Neural cell (in vitro differentiated cells): ENCODE results near the gene COMP. TPM values are rescaled to one million over a fixed set of nuclear protein-coding genes. Genes with fewer than 3 reads are reported as not detected.

ENCODE experiments used
- H2AFZ ChIP-seq: fragments of 200-600, 300-800 bp; sonication (generic), shearing (Covaris generic); 2 replicates; pipeline ENCODE4 v1.6.0; 2014; ENCODE audit warnings: low read depth, mild to moderate bottlenecking, antibody characterized with exemption, low read length, moderate library complexity
- H3F3A ChIP-seq: fragments of 200-600 bp; shearing (Covaris generic); 2 replicates; pipeline ENCODE4 v1.6.1; 2016; ENCODE audit warnings: mild to moderate bottlenecking, moderate library complexity, mixed read lengths, antibody characterized with exemption, low read length; ENCODE audit not compliant: insufficient read depth, poor library complexity, severe bottlenecking
- H3K27ac ChIP-seq: fragments of 200-600, 300-800 bp; sonication (generic), shearing (Covaris generic); 2 replicates; pipeline ENCODE4 v1.5.1; 2014; ENCODE audit warnings: mild to moderate bottlenecking, low read length, moderate library complexity
- H3K27me3 ChIP-seq: fragments of 300-800, 200-600 bp; sonication (generic), shearing (Covaris generic); 2 replicates; pipeline ENCODE4 v1.6.0; 2014; ENCODE audit warnings: mild to moderate bottlenecking, low read depth, low read length, moderate library complexity; ENCODE audit not compliant: insufficient read depth
- H3K36me3 ChIP-seq: fragments of 300-800, 200-600 bp; sonication (generic), shearing (Covaris generic); 2 replicates; pipeline ENCODE4 v1.5.1; 2014; ENCODE audit warnings: mild to moderate bottlenecking, antibody characterized with exemption, low read length, moderate library complexity; ENCODE audit not compliant: insufficient read depth
- H3K4me2 ChIP-seq: fragments of 300-800, 200-600 bp; sonication (generic), shearing (Covaris generic); 2 replicates; pipeline ENCODE4 v1.6.0; 2014; ENCODE audit warnings: mild to moderate bottlenecking, low read length
- H3K4me3 ChIP-seq: fragments of 300-800, 200-600 bp; sonication (generic), shearing (Covaris generic); 2 replicates; pipeline ENCODE4 v1.5.1; 2014; ENCODE audit warnings: mild to moderate bottlenecking, low read length, moderate library complexity
- H3K79me2 ChIP-seq: fragments of 200-600 bp; shearing (Covaris generic); replicated peaks from 2 replicates; pipeline ENCODE4 v1.6.0; 2014; ENCODE audit warnings: mild to moderate bottlenecking, low read length, moderate library complexity; ENCODE audit not compliant: insufficient read depth
- H3K9ac ChIP-seq: fragments of 300-800, 200-600 bp; sonication (generic), shearing (Covaris generic); 2 replicates; pipeline ENCODE4 v1.6.1; 2016; ENCODE audit warnings: mild to moderate bottlenecking, low read length, mixed read lengths
- H3K9me2 ChIP-seq: fragments of 200-600 bp; shearing (Covaris generic); 2 replicates; pipeline ENCODE4 v1.6.1; 2016; ENCODE audit warnings: mild to moderate bottlenecking, low read length, mixed read lengths; ENCODE audit not compliant: insufficient read depth
- H3K9me3 ChIP-seq: fragments of 200-600, 300-800 bp; sonication (generic), shearing (Covaris generic); 2 replicates; pipeline ENCODE4 v1.6.1; 2016; ENCODE audit warnings: mild to moderate bottlenecking, mixed run types, low read length, moderate library complexity, mixed read lengths
- H4K20me1 ChIP-seq: fragments of 200-600 bp; shearing (Covaris generic); 2 replicates; pipeline ENCODE4 v1.6.1; 2016; ENCODE audit warnings: mild to moderate bottlenecking, mixed run types; ENCODE audit not compliant: insufficient read depth
- EP300 ChIP-seq: fragments of 450-650 bp; conservative IDR thresholded peaks from 2 replicates; pipeline ENCODE4 v1.6.1; 2014; ENCODE audit warnings: antibody characterized with exemption, mild to moderate bottlenecking, moderate library complexity; ENCODE audit not compliant: poor library complexity, severe bottlenecking
- EZH2 ChIP-seq: fragments of 200-600, 300-800 bp; shearing (Covaris generic), sonication (generic); IDR thresholded peaks from 2 replicates; pipeline ENCODE4 v1.6.1; 2014; ENCODE audit warnings: antibody characterized with exemption, low read length, borderline replicate concordance, mild to moderate bottlenecking; ENCODE audit not compliant: insufficient read depth, poor library complexity, severe bottlenecking
- MXI1 ChIP-seq: fragments of 450-650 bp; conservative IDR thresholded peaks from 2 replicates; pipeline ENCODE4 v1.6.1; 2014; ENCODE audit warnings: antibody characterized with exemption, mild to moderate bottlenecking; ENCODE audit not compliant: poor library complexity, severe bottlenecking
- POLR2AphosphoS5 ChIP-seq: IDR thresholded peaks from 2 replicates; pipeline ENCODE4 v1.6.1; 2012
- RAD21 ChIP-seq: fragments of 450-650 bp; conservative IDR thresholded peaks from 2 replicates; pipeline ENCODE4 v1.6.1; 2014; ENCODE audit warnings: antibody characterized with exemption, mild to moderate bottlenecking, moderate library complexity
- SMC3 ChIP-seq: fragments of 450-650 bp; conservative IDR thresholded peaks from 2 replicates; pipeline ENCODE4 v1.6.1; 2014; ENCODE audit warnings: antibody characterized with exemption, mild to moderate bottlenecking, moderate library complexity; ENCODE audit not compliant: poor library complexity
- TAF1 ChIP-seq: IDR thresholded peaks from 2 replicates; pipeline ENCODE4 v1.6.1; 2012; ENCODE audit warnings: low read depth
- polyA plus RNA-seq: library from polyadenylated mRNA; depleted of rRNA; stranded (reverse); fragments of >200 nt; gene quantifications from 2 replicates; pipeline ENCODE4 v1.2.3, GENCODE V29; 2014
- TF ChIP-seq, protein P1 (sequence below): fragments of 450-650 bp; IDR thresholded peaks from 2 replicates; pipeline ENCODE4 v1.5.1; 2014; ENCODE audit warnings: antibody characterized with exemption, mild to moderate bottlenecking, moderate library complexity; ENCODE audit not compliant: poor library complexity, severe bottlenecking
- TF ChIP-seq, protein P2 (sequence below): IDR thresholded peaks from 2 replicates; pipeline ENCODE4 v1.6.1; 2012; ENCODE audit warnings: borderline replicate concordance

The COMP gene
- polyA plus RNA-seq, 1 donor from 2014 or later, result not detected

GRCh38 chr19:18804643-18805042 lies 13.5 kb upstream of the COMP start:
- no peak overlapping the region for H2AFZ ChIP-seq
- H3K27ac ChIP-seq, result no peak overlapping the region
- no peaks in the 10 kb centered on the region for H3F3A ChIP-seq
- H3K9ac ChIP-seq, result no peak overlapping the region
- no peak overlapping the region for H3K4me3 ChIP-seq
- H3K79me2 ChIP-seq, result no peaks in the 10 kb centered on the region
- H4K20me1 ChIP-seq, result no peaks in the 10 kb centered on the region
- peaks cover 8% of the 10 kb centered on the region for H3K27me3 ChIP-seq
- TF ChIP-seq, protein P1, sequence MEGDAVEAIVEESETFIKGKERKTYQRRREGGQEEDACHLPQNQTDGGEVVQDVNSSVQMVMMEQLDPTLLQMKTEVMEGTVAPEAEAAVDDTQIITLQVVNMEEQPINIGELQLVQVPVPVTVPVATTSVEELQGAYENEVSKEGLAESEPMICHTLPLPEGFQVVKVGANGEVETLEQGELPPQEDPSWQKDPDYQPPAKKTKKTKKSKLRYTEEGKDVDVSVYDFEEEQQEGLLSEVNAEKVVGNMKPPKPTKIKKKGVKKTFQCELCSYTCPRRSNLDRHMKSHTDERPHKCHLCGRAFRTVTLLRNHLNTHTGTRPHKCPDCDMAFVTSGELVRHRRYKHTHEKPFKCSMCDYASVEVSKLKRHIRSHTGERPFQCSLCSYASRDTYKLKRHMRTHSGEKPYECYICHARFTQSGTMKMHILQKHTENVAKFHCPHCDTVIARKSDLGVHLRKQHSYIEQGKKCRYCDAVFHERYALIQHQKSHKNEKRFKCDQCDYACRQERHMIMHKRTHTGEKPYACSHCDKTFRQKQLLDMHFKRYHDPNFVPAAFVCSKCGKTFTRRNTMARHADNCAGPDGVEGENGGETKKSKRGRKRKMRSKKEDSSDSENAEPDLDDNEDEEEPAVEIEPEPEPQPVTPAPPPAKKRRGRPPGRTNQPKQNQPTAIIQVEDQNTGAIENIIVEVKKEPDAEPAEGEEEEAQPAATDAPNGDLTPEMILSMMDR, result no peak
- no peak for TF ChIP-seq MXI1
- TF ChIP-seq, protein P2, sequence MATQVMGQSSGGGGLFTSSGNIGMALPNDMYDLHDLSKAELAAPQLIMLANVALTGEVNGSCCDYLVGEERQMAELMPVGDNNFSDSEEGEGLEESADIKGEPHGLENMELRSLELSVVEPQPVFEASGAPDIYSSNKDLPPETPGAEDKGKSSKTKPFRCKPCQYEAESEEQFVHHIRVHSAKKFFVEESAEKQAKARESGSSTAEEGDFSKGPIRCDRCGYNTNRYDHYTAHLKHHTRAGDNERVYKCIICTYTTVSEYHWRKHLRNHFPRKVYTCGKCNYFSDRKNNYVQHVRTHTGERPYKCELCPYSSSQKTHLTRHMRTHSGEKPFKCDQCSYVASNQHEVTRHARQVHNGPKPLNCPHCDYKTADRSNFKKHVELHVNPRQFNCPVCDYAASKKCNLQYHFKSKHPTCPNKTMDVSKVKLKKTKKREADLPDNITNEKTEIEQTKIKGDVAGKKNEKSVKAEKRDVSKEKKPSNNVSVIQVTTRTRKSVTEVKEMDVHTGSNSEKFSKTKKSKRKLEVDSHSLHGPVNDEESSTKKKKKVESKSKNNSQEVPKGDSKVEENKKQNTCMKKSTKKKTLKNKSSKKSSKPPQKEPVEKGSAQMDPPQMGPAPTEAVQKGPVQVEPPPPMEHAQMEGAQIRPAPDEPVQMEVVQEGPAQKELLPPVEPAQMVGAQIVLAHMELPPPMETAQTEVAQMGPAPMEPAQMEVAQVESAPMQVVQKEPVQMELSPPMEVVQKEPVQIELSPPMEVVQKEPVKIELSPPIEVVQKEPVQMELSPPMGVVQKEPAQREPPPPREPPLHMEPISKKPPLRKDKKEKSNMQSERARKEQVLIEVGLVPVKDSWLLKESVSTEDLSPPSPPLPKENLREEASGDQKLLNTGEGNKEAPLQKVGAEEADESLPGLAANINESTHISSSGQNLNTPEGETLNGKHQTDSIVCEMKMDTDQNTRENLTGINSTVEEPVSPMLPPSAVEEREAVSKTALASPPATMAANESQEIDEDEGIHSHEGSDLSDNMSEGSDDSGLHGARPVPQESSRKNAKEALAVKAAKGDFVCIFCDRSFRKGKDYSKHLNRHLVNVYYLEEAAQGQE, result no peak
- TF ChIP-seq EZH2, result no peak
- no peak for TF ChIP-seq EP300
- TF ChIP-seq SMC3, result no peak
- TF ChIP-seq POLR2AphosphoS5, result no peak
- no peak for TF ChIP-seq RAD21
- no peak for TF ChIP-seq TAF1
- no peaks in the 10 kb centered on the region for H3K36me3 ChIP-seq
- H3K9me2 ChIP-seq, result no peaks in the 10 kb centered on the region
- H3K4me2 ChIP-seq, result no peak overlapping the region
- H3K9me3 ChIP-seq, result no peaks in the 10 kb centered on the region

GRCh38 chr19:18804139-18804601 lies 13.1 kb upstream of the COMP start:
- Histone ChIP-seq H2AFZ (no peak overlapping the region), H3K9me2 (no peaks in the 10 kb centered on the region), H3K79me2 (no peaks in the 10 kb centered on the region), H3K9ac (no peak overlapping the region), H3F3A (no peaks in the 10 kb centered on the region), H3K4me3 (no peak overlapping the region), H3K27ac (no peak overlapping the region), H3K9me3 (no peaks in the 10 kb centered on the region), H3K4me2 (no peak overlapping the region), H4K20me1 (no peaks in the 10 kb centered on the region), H3K27me3 (peaks cover 10% of the 10 kb centered on the region), H3K36me3 (no peaks in the 10 kb centered on the region)
- TF ChIP-seq POLR2AphosphoS5, result no peak
- TF ChIP-seq TAF1, result no peak
- TF ChIP-seq, protein P1, result no peak
- no peak for TF ChIP-seq SMC3
- TF ChIP-seq EP300, result no peak
